Pulmonary artery endothelial cell (primary cell): ENCODE data around the gene CLPSL1. TPM values are rescaled to one million over a fixed set of nuclear protein-coding genes. Genes with fewer than 3 reads are reported as not detected.

Experiments
- DNase-seq: peaks from one replicate; pipeline ENCODE4 v3.0.0-alpha.2; 2011; ENCODE audit warnings: low read depth, low spot score
- total RNA-seq: library from RNA; depleted of rRNA; stranded (reverse); fragments of >200 nt; gene quantifications from 2 replicates; pipeline ENCODE4 v1.2.3, GENCODE V29; 2014

CLPSL1 gene
- total RNA-seq, 1 donor from 2014 or later = not detected

- no peak for DNase-seq
Measured at GRCh38 chr6:35795453-35796071, 14.7 kb downstream of the CLPSL1 start.

GRCh38 chr6:35796236-35796635 lies 15.4 kb downstream of the CLPSL1 start:
- no peak for DNase-seq

GRCh38 chr6:35797837-35798526 lies 17.2 kb downstream of the CLPSL1 start:
- no peak for DNase-seq

GRCh38 chr6:35798706-35799105 lies 17.9 kb downstream of the CLPSL1 start:
- no peak for DNase-seq

GRCh38 chr6:35801148-35801547 lies 20.3 kb downstream of the CLPSL1 start:
- no peak for DNase-seq

- no peak for DNase-seq
Measured at GRCh38 chr6:35804996-35805736, 24.3 kb downstream of the CLPSL1 start, which contains the start of gene LHFPL5. Gene LHFPL5, plus strand, starts transcription at chr6:35805352. Its CDS starts 319 bp downstream, at chr6:35805671.

GRCh38 chr6:35808688-35809087 lies 27.9 kb downstream of the CLPSL1 start:
- DNase-seq = no peak

- DNase-seq = no peak
Measured at GRCh38 chr6:35809809-35810208, 29.0 kb downstream of the CLPSL1 start.

GRCh38 chr6:35810971-35811698 lies 30.3 kb downstream of the CLPSL1 start:
- peak; percentile 19 for DNase-seq

- DNase-seq = no peak
Measured at GRCh38 chr6:35811699-35811995, 30.8 kb downstream of the CLPSL1 start.

GRCh38 chr6:35817515-35817914 lies 36.7 kb downstream of the CLPSL1 start:
- no peak for DNase-seq

GRCh38 chr6:35823601-35824000 lies 42.8 kb downstream of the CLPSL1 start:
- DNase-seq = no peak

GRCh38 chr6:35824552-35825192 lies 43.9 kb downstream of the CLPSL1 start:
- no peak for DNase-seq

- no peak for DNase-seq
Measured at GRCh38 chr6:35829306-35829705, 48.5 kb downstream of the CLPSL1 start.

GRCh38 chr6:35831257-35832007 lies 50.6 kb downstream of the CLPSL1 start:
- no peak for DNase-seq

GRCh38 chr6:35833536-35833935 lies 52.7 kb downstream of the CLPSL1 start:
- no peak for DNase-seq

Other genes starting within 250 kb of the CLPSL1 start
- 67.2 and 89.1 TPM in 2 replicates for gene FKBP5, start 92.1 kb upstream of the CLPSL1 start, total RNA-seq
- 0.11 and 0.40 TPM in 2 replicates for gene ARMC12, start 44.0 kb upstream of the CLPSL1 start, total RNA-seq
- gene CLPSL2, start 4.4 kb upstream of the CLPSL1 start, total RNA-seq = not detected in 2 replicates
- gene CLPS, start 16.3 kb downstream of the CLPSL1 start, total RNA-seq = not detected in 2 replicates
- not detected in 2 replicates for gene LHFPL5, start 24.3 kb downstream of the CLPSL1 start, total RNA-seq
- 76.4 and 88.2 TPM in 2 replicates for gene SRPK1, start 140.1 kb downstream of the CLPSL1 start, total RNA-seq
- gene SLC26A8, start 243.6 kb downstream of the CLPSL1 start, total RNA-seq = under 0.01 TPM in 1 of 2 replicates, not detected in the other
- gene MAPK14, start 246.8 kb downstream of the CLPSL1 start, total RNA-seq = 59.4 and 69.6 TPM in 2 replicates